OCI-LY3 (cell line): ENCODE measurements around the gene ESR1.

Source experiments
- H2AFZ ChIP-seq: fragments of 200-600, 300-600 bp; shearing (Covaris generic); 2 replicates; pipeline ENCODE4 v1.6.0; 2014; ENCODE audit warnings: antibody characterized with exemption, low read depth, low read length
- H3K27ac ChIP-seq: fragments of 200-600, 300-600 bp; sonication (generic); 2 replicates; pipeline ENCODE4 v1.5.1; 2014; ENCODE audit warnings: mild to moderate bottlenecking, low read length, moderate library complexity, mixed read lengths
- H3K27me3 ChIP-seq: fragments of 200-600, 300-600 bp; sonication (generic); 2 replicates; pipeline ENCODE4 v1.6.1; 2014; ENCODE audit warnings: low read depth, low read length, mixed read lengths
- H3K36me3 ChIP-seq: fragments of 200-600, 300-600 bp; sonication (generic); replicated peaks from 2 replicates; pipeline ENCODE3; 2014; ENCODE audit warnings: low read depth, low read length, mixed read lengths
- H3K4me1 ChIP-seq: fragments of 300-600, 200-600 bp; sonication (generic); 2 replicates; pipeline ENCODE4 v1.6.1; 2014; ENCODE audit warnings: low read length, mixed read lengths
- H3K4me2 ChIP-seq: fragments of 200-600, 300-600 bp; sonication (generic); 2 replicates; pipeline ENCODE4 v1.6.1; 2014; ENCODE audit warnings: low read length, mixed read lengths
- H3K4me3 ChIP-seq: fragments of 300-600, 200-600 bp; sonication (generic); 2 replicates; pipeline ENCODE4 v1.5.1; 2014; ENCODE audit warnings: antibody characterized with exemption, mild to moderate bottlenecking, low read length, moderate library complexity
- H3K79me2 ChIP-seq: fragments of 300-600, 200-600 bp; shearing (Covaris generic); 2 replicates; pipeline ENCODE4 v1.6.1; 2014; ENCODE audit warnings: mild to moderate bottlenecking, low read length, mixed read lengths
- H3K9ac ChIP-seq: fragments of 300-600, 200-600 bp; shearing (Covaris generic); 2 replicates; pipeline ENCODE4 v1.6.0; 2014; ENCODE audit warnings: mild to moderate bottlenecking, low read length, moderate library complexity
- H3K9me3 ChIP-seq: fragments of 200-600, 300-600 bp; shearing (Covaris generic); 2 replicates; pipeline ENCODE4 v1.6.1; 2014; ENCODE audit warnings: low read length, mixed read lengths; ENCODE audit not compliant: insufficient read depth
- H4K20me1 ChIP-seq: fragments of 200-600, 300-600 bp; sonication (generic); 2 replicates; pipeline ENCODE4 v1.6.1; 2016; ENCODE audit warnings: low read length, mixed read lengths; ENCODE audit not compliant: insufficient read depth
- CTCF ChIP-seq: fragments of 200-600, 300-600 bp; sonication (generic); IDR thresholded peaks from 2 replicates; pipeline ENCODE4 v1.5.1; 2014; ENCODE audit warnings: antibody characterized with exemption, low read length, low read depth
- EZH2phosphoT487 ChIP-seq: fragments of 200-600 bp; shearing (Covaris generic); IDR thresholded peaks from 2 replicates; pipeline ENCODE4 v1.6.1; 2018; ENCODE audit warnings: antibody characterized with exemption, mixed run types, low read depth

The ESR1 gene

GRCh38 chr6:151763303-151763702 lies 44.2 kb upstream of the ESR1 start:
- no peak for TF ChIP-seq CTCF
- TF ChIP-seq EZH2phosphoT487, result no peak
- H2AFZ ChIP-seq, result no peak overlapping the region
- H3K9ac ChIP-seq, result no peak overlapping the region
- peaks cover 21% of the 10 kb centered on the region for H3K27me3 ChIP-seq
- no peaks in the 10 kb centered on the region for H4K20me1 ChIP-seq
- H3K4me3 ChIP-seq, result no peak overlapping the region
- H3K27ac ChIP-seq, result no peak overlapping the region
- H3K4me1 ChIP-seq, result peaks cover 34% of the 10 kb centered on the region
- H3K9me3 ChIP-seq, result no peaks in the 10 kb centered on the region
- no peaks in the 10 kb centered on the region for H3K36me3 ChIP-seq
- no peak overlapping the region for H3K4me2 ChIP-seq
- no peaks in the 10 kb centered on the region for H3K79me2 ChIP-seq

GRCh38 chr6:151763938-151764680 lies 43.4 kb upstream of the ESR1 start:
- no peak overlapping the region for H3K27ac ChIP-seq
- peak overlapping the region; percentile 38; the same call in 1 of the 2 replicates for H3K9ac ChIP-seq
- no peaks in the 10 kb centered on the region for H3K9me3 ChIP-seq
- H3K79me2 ChIP-seq, result no peaks in the 10 kb centered on the region
- no peaks in the 10 kb centered on the region for H4K20me1 ChIP-seq
- TF ChIP-seq CTCF (peak; percentile 74), EZH2phosphoT487 (no peak)
- peak overlapping the region; percentile 64 for H3K4me3 ChIP-seq
- peak overlapping the region; percentile 73 for H3K4me2 ChIP-seq
- peaks cover 27% of the 10 kb centered on the region for H3K4me1 ChIP-seq
- peak overlapping the region; percentile 57; the same call in 1 of the 2 replicates for H2AFZ ChIP-seq
- peaks cover 21% of the 10 kb centered on the region for H3K27me3 ChIP-seq
- H3K36me3 ChIP-seq, result no peaks in the 10 kb centered on the region

GRCh38 chr6:151765444-151765886 lies 42.0 kb upstream of the ESR1 start:
- H4K20me1 ChIP-seq, result no peaks in the 10 kb centered on the region
- no peaks in the 10 kb centered on the region for H3K9me3 ChIP-seq
- no peak overlapping the region for H3K4me3 ChIP-seq
- peak; percentile 70 for TF ChIP-seq CTCF
- no peak for TF ChIP-seq EZH2phosphoT487
- no peak overlapping the region for H3K4me2 ChIP-seq
- no peak overlapping the region for H2AFZ ChIP-seq
- H3K9ac ChIP-seq, result no peak overlapping the region
- no peaks in the 10 kb centered on the region for H3K36me3 ChIP-seq
- H3K27ac ChIP-seq, result no peak overlapping the region
- no peaks in the 10 kb centered on the region for H3K79me2 ChIP-seq
- peaks cover 21% of the 10 kb centered on the region for H3K27me3 ChIP-seq
- H3K4me1 ChIP-seq, result peaks cover 27% of the 10 kb centered on the region

- no peak overlapping the region for H3K9ac ChIP-seq
- H3K27ac ChIP-seq, result no peak overlapping the region
- H3K79me2 ChIP-seq, result no peaks in the 10 kb centered on the region
- no peak overlapping the region for H3K4me3 ChIP-seq
- peaks cover 15% of the 10 kb centered on the region for H3K27me3 ChIP-seq
- H3K4me1 ChIP-seq, result no peaks in the 10 kb centered on the region
- no peaks in the 10 kb centered on the region for H3K36me3 ChIP-seq
- TF ChIP-seq EZH2phosphoT487 (no peak), CTCF (no peak)
- no peaks in the 10 kb centered on the region for H3K9me3 ChIP-seq
- H2AFZ ChIP-seq, result no peak overlapping the region
- H4K20me1 ChIP-seq, result no peaks in the 10 kb centered on the region
- no peak overlapping the region for H3K4me2 ChIP-seq
Observed at GRCh38 chr6:151772446-151772845, 35.0 kb upstream of the ESR1 start.
